ENCODE data around the gene ZNF808.
"Not testable (repeated sequence)": the region's sequence is repeated elsewhere in the genome, so short reads cannot be mapped to it uniquely, and the experiment has no call there.

Gene ZNF808

GRCh38 chr19:52527134-52527955 is at the start of gene ZNF808:
TSS of gene ZNF808 (plus strand) at chr19:52527668. CDS start at chr19:52543285, 15,617 bp downstream.
- peak; percentile 94 for DNase-seq

- DNase-seq: not testable (repeated sequence)
These were observed 43.2 kb upstream of the ZNF808 start for GRCh38 chr19:52484111-52484743.

- DNase-seq: not testable (repeated sequence)
These were observed 42.4 kb upstream of the ZNF808 start for GRCh38 chr19:52485064-52485463.

GRCh38 chr19:52485561-52486240 is 41.8 kb upstream of the ZNF808 start:
- not testable (repeated sequence) for DNase-seq

GRCh38 chr19:52492201-52492993 is 35.1 kb upstream of the ZNF808 start:
- DNase-seq: no peak

- DNase-seq: no peak
These were observed 34.4 kb upstream of the ZNF808 start for GRCh38 chr19:52492994-52493470.

GRCh38 chr19:52494518-52494917 is 33.0 kb upstream of the ZNF808 start:
- DNase-seq: no peak

- no peak for DNase-seq
These were observed 28.9 kb upstream of the ZNF808 start for GRCh38 chr19:52498571-52498970.

- not testable (repeated sequence) for DNase-seq
These were observed 27.0 kb upstream of the ZNF808 start for GRCh38 chr19:52500474-52500873.

GRCh38 chr19:52500991-52501390 is 26.5 kb upstream of the ZNF808 start:
- DNase-seq: not testable (repeated sequence)

- DNase-seq: no peak
These were observed 20.2 kb upstream of the ZNF808 start for GRCh38 chr19:52507266-52507665.

- no peak for DNase-seq
These were observed 11.3 kb upstream of the ZNF808 start for GRCh38 chr19:52516191-52516590.

GRCh38 chr19:52518646-52519045 is 8.8 kb upstream of the ZNF808 start:
- no peak for DNase-seq

GRCh38 chr19:52519175-52519574 is 8.3 kb upstream of the ZNF808 start:
- DNase-seq: not testable (repeated sequence)

- no peak for DNase-seq
These were observed 7.5 kb upstream of the ZNF808 start for GRCh38 chr19:52520013-52520412.

- no peak for DNase-seq
These were observed 4.9 kb upstream of the ZNF808 start for GRCh38 chr19:52522551-52522950.

GRCh38 chr19:52524086-52524485 is 3.4 kb upstream of the ZNF808 start:
- no peak for DNase-seq

- no peak for DNase-seq
These were observed 486 bp downstream of the ZNF808 start for GRCh38 chr19:52527956-52528351.

- no peak for DNase-seq
These were observed 5.0 kb downstream of the ZNF808 start for GRCh38 chr19:52532480-52532879.

GRCh38 chr19:52533901-52534300 is 6.4 kb downstream of the ZNF808 start:
- no peak for DNase-seq

GRCh38 chr19:52535385-52535770 is 7.9 kb downstream of the ZNF808 start:
- not testable (repeated sequence) for DNase-seq

GRCh38 chr19:52535771-52536447 is 8.4 kb downstream of the ZNF808 start:
- peak; percentile 89 for DNase-seq

Data from activated CD4-positive, alpha-beta T cell treated with anti-CD3 and anti-CD28 coated beads, Interleukin-2, Interleukin-6, amounts not matched to agents 100 ng/mL and 50 ng/mL, durations not matched to agents 16 hours and 8 hours (primary cell).